OCI-LY7 (cell line): ENCODE results near the gene TBX4. TPM values are rescaled to one million over a fixed set of nuclear protein-coding genes. Genes with fewer than 3 reads are reported as not detected.
A peak's percentile ranks its signal among the peaks of the same experiment; 100 is the strongest.

Source experiments
- BruUV-seq: library from RNA; stranded (reverse); fragments of 400-500 nt; replicated peaks from 2 replicates; lab custom pipeline; 2021; lab: Mats Ljungman, UMichigan
- CTCF ChIA-PET: fragments of 300-600 bp; sonication (Branson Sonifier 250); formaldehyde crosslinking; loops from one replicate; lab custom pipeline; 2022; ENCODE audit warnings: antibody characterized with exemption; ENCODE audit not compliant: unreplicated experiment; lab: Charles Lee
- POLR2A ChIA-PET: fragments of 300-600 bp; sonication (Branson Sonifier 250); formaldehyde crosslinking; loops from one replicate; lab custom pipeline; 2022; ENCODE audit warnings: antibody characterized with exemption; lab: Charles Lee
- DNase-seq: peaks from one replicate; pipeline ENCODE4 v3.0.0-alpha.2; 2015; ENCODE audit warnings: low spot score
- H2AFZ ChIP-seq: fragments of 200-600 bp; sonication (generic), shearing (Covaris generic); 2 replicates; pipeline ENCODE4 v1.6.1; 2014; ENCODE audit warnings: mild to moderate bottlenecking, antibody characterized with exemption, low read length, moderate library complexity
- H3K27ac ChIP-seq: fragments of 200-600 bp; sonication (generic); 2 replicates; pipeline ENCODE4 v1.5.1; 2014; ENCODE audit warnings: mixed run types, low read depth, mild to moderate bottlenecking, moderate library complexity, low read length, inconsistent platforms; ENCODE audit not compliant: poor library complexity, severe bottlenecking
- H3K36me3 ChIP-seq: fragments of 200-600 bp; sonication (generic); 2 replicates; pipeline ENCODE4 v1.6.1; 2014; ENCODE audit warnings: mild to moderate bottlenecking, antibody characterized with exemption, low read length, moderate library complexity, mixed read lengths; ENCODE audit not compliant: insufficient read depth
- H3K4me1 ChIP-seq: fragments of 200-600 bp; sonication (generic); 2 replicates; pipeline ENCODE4 v1.5.1; 2014; ENCODE audit warnings: mild to moderate bottlenecking, low read length; ENCODE audit not compliant: insufficient read depth, poor library complexity, severe bottlenecking
- H3K4me2 ChIP-seq: fragments of 200-600 bp; sonication (generic); 2 replicates; pipeline ENCODE4 v1.6.1; 2014; ENCODE audit warnings: mild to moderate bottlenecking, low read length
- H3K4me3 ChIP-seq: fragments of 200-600 bp; sonication (generic); 2 replicates; pipeline ENCODE4 v1.5.1; 2014; ENCODE audit warnings: mild to moderate bottlenecking, low read depth, low read length; ENCODE audit not compliant: poor library complexity, severe bottlenecking
- H3K79me2 ChIP-seq: fragments of 200-600 bp; sonication (generic); 2 replicates; pipeline ENCODE4 v1.6.1; 2016; ENCODE audit warnings: low read depth, mild to moderate bottlenecking, low read length, moderate library complexity, mixed read lengths; ENCODE audit not compliant: insufficient read depth
- H3K9me2 ChIP-seq: fragments of 200-600 bp; sonication (generic); 2 replicates; pipeline ENCODE4 v1.6.1; 2016; ENCODE audit warnings: mild to moderate bottlenecking, low read length, mixed read lengths; ENCODE audit not compliant: insufficient read depth
- H3K9me3 ChIP-seq: fragments of 200-600 bp; sonication (generic); 2 replicates; pipeline ENCODE4 v1.6.1; 2014; ENCODE audit warnings: mild to moderate bottlenecking, mixed run types, low read length, mixed read lengths
- H4K20me1 ChIP-seq: fragments of 200-600 bp; sonication (generic); 2 replicates; pipeline ENCODE4 v1.6.1; 2014; ENCODE audit warnings: mild to moderate bottlenecking, antibody characterized with exemption, low read length, moderate library complexity, mixed read lengths; ENCODE audit not compliant: insufficient read depth
- CTCF ChIP-seq: fragments of 200-600 bp; sonication (generic); conservative IDR thresholded peaks from 2 replicates; pipeline ENCODE4 v1.5.1; 2014; ENCODE audit warnings: mild to moderate bottlenecking, antibody characterized with exemption, low read length, moderate library complexity, mixed read lengths
- EZH2phosphoT487 ChIP-seq: fragments of 200-600 bp; sonication (generic); IDR thresholded peaks from 2 replicates; pipeline ENCODE4 v1.6.1; 2018; ENCODE audit warnings: low read depth, borderline replicate concordance, mild to moderate bottlenecking, mixed run types, antibody characterized with exemption, low read length, moderate library complexity, mixed read lengths
- intact Hi-C: fragments of 100-400 bp; cut with micrococcal nuclease; formaldehyde crosslinking; loops from one replicate; pipeline ENCODE4 v1.10.0; 2022; ENCODE audit not compliant: unreplicated experiment
- total RNA-seq, 2 experiments: library from RNA; depleted of rRNA in 1 of 2; stranded (reverse); fragments of >200 nt in 1 of 2; shearing (Covaris generic) in 1 of 2; gene quantifications; 2 replicates each; pipeline ENCODE4 v1.2.3, GENCODE V29; 2014 to 2022

TBX4 gene
- total RNA-seq, 2 experiments from 2014 or later, result not detected

- Histone ChIP-seq H3K27ac (no peak overlapping the region), H2AFZ (no peak overlapping the region), H3K4me3 (no peak overlapping the region), H3K4me2 (no peak overlapping the region), H3K9me2 (no peaks in the 10 kb centered on the region), H3K79me2 (no peaks in the 10 kb centered on the region), H3K36me3 (no peaks in the 10 kb centered on the region), H3K4me1 (no peaks in the 10 kb centered on the region), H3K9me3 (no peaks in the 10 kb centered on the region), H4K20me1 (no peaks in the 10 kb centered on the region)
- BruUV-seq, result no TSS peak
- ChIA-PET POLR2A (no interaction called here), CTCF (no interaction called here)
- no peak for DNase-seq
- intact Hi-C loops, result no loop called here
- TF ChIP-seq EZH2phosphoT487 (no peak), CTCF (no peak)
Observed at GRCh38 chr17:61423967-61424649, 28.1 kb upstream of the TBX4 start.

- no TSS peak for BruUV-seq
Observed at GRCh38 chr17:61425682-61426481, 26.3 kb upstream of the TBX4 start.

More at GRCh38 chr17:61425682-61426481, 26.3 kb upstream of the TBX4 start:
- H3K9me3 ChIP-seq, result no peaks in the 10 kb centered on the region
- TF ChIP-seq EZH2phosphoT487 (no peak), CTCF (peak; percentile 31; the same call in 1 of the 2 replicates)
- no peak overlapping the region for H2AFZ ChIP-seq
- no peak overlapping the region for H3K4me2 ChIP-seq
- H3K4me1 ChIP-seq, result no peaks in the 10 kb centered on the region
- no peaks in the 10 kb centered on the region for H4K20me1 ChIP-seq
- intact Hi-C loops, result no loop called here
- H3K4me3 ChIP-seq, result no peak overlapping the region
- no peak for DNase-seq
- H3K9me2 ChIP-seq, result no peaks in the 10 kb centered on the region
- ChIA-PET CTCF (no interaction called here), POLR2A (interaction anchor here (0.6 to 0.7 kb wide), 2 partner anchors 18 to 800 kb away, joined by 3 read pairs; no protein-coding TSS in a partner anchor)
- H3K27ac ChIP-seq, result no peak overlapping the region
- no peaks in the 10 kb centered on the region for H3K79me2 ChIP-seq
- H3K36me3 ChIP-seq, result no peaks in the 10 kb centered on the region
